ENCODE results near the gene DIPK1B. TPM values are rescaled to one million over a fixed set of nuclear protein-coding genes. Genes with fewer than 3 reads are reported as not detected.

DIPK1B gene
- 0.15 TPM for total RNA-seq (2013)
- polyA plus RNA-seq (under 1 TPM in 1 of 3 donors, not detected in 2; 0.10 TPM), polyA minus RNA-seq (0.14 and 0.56 TPM in 2 replicates), total RNA-seq (0 to 4.3 (median 0.03) reads per million in 11 experiments)

GRCh38 chr9:136711751-136712689 is at the start of gene DIPK1B:
Gene DIPK1B, plus strand, starts transcription at chr9:136712572. Its CDS starts 94 bp downstream, at chr9:136712666.
- H3K36me3 Mint-ChIP-seq: peaks cover 0 to 4% of the 10 kb centered on the region in 2 donors
- under 1% methylated on average over 107 of the region's 119 CpGs for WGBS (ENCODE audit: insufficient coverage)
- Histone ChIP-seq H3K9me3 (replicated peaks in 1 of 2; ENCODE audit: control insufficient read depth in 1 of 2, insufficient read depth in 1 of 2, low read length in 2 of 2) (peaks cover 0 to 3% of the 10 kb centered on the region in 2 donors), H3K36me3 (replicated peaks in 1 of 2; ENCODE audit: control insufficient read depth in 1 of 2, insufficient read depth in 2 of 2, low read length in 2 of 2) (no peaks in the 10 kb centered on the region), H3K4me3 (replicated peaks in 1 of 3; ENCODE audit: low read depth in 2 of 3, low read length in 3 of 3) (peak within 1 kb of the TSS in 1 of 3 experiments; percentile 59), H2AFZ (ENCODE audit: insufficient read depth, low read depth, low read length, poor library complexity, severe bottlenecking) (no peak within 1 kb of the TSS), H3K27me3 (ENCODE audit: control insufficient read depth in 2 of 2, insufficient read depth in 2 of 2, low read length in 2 of 2) (peaks cover 12 to 42% of the 10 kb centered on the region in 2 donors), H3K9ac (ENCODE audit: insufficient read depth, low read length, poor library complexity, severe bottlenecking) (no peak within 1 kb of the TSS), H3K79me2 (ENCODE audit: insufficient read depth, low read length) (no peaks in the 10 kb centered on the region), H3K27ac (ENCODE audit: low read depth in 1 of 2, low read length in 2 of 2) (no peak within 1 kb of the TSS), H3K4me2 (replicated peaks; ENCODE audit: extremely low read depth, low read length, poor library complexity, severe bottlenecking) (peak within 1 kb of the TSS; percentile 65), H3K4me1 (ENCODE audit: control insufficient read depth in 1 of 2, insufficient read depth in 2 of 2, low read length in 2 of 2) (peaks cover 17 to 29% of the 10 kb centered on the region in 2 donors), H4K20me1 (ENCODE audit: insufficient read depth, low read length) (no peaks in the 10 kb centered on the region)
- H3K27ac Mint-ChIP-seq: no peak within 1 kb of the TSS
- peaks cover 50 to 75% (median 50%) of the 10 kb centered on the region in 3 donors for H3K27me3 Mint-ChIP-seq (ENCODE audit: low read depth in 3 of 3)
- H3K4me3 Mint-ChIP-seq: peak within 1 kb of the TSS; percentile 39 to 78
- peaks cover 15% of the 10 kb centered on the region for H3K4me1 Mint-ChIP-seq
- H3K9me3 Mint-ChIP-seq: peaks cover 0 to 11% (median 2%) of the 10 kb centered on the region in 7 donors
- DNase-seq: no peak
- intact Hi-C loops (cut with micrococcal nuclease): no loop called here
- no peak for TF ChIP-seq CTCF (IDR thresholded peaks at IDR 0.05)

GRCh38 chr9:136662656-136663581 is 49.5 kb upstream of the DIPK1B start, which contains the start of gene EGFL7:
Gene EGFL7, plus strand, starts transcription at chr9:136662916. Its CDS starts 5,367 bp downstream, at chr9:136668283.
- TF ChIP-seq CTCF (IDR thresholded peaks at IDR 0.05): no peak
- H3K27ac ChIP-seq (ENCODE audit: low read depth in 1 of 2, low read length in 2 of 2): no peak within 1 kb of the TSS
- H3K36me3 Mint-ChIP-seq: peaks cover 0 to 1% of the 10 kb centered on the region in 2 donors
- H3K27me3 Mint-ChIP-seq (ENCODE audit: low read depth in 3 of 3): peaks cover 76 to 93% (median 88%) of the 10 kb centered on the region in 3 donors
- H3K9me3 Mint-ChIP-seq: peaks cover 0 to 13% (median 8%) of the 10 kb centered on the region in 7 donors
- no peaks in the 10 kb centered on the region for H4K20me1 ChIP-seq (ENCODE audit: insufficient read depth, low read length)
- H3K4me3 Mint-ChIP-seq: peak within 1 kb of the TSS in 1 of 2 donors; percentile 62
- no peak within 1 kb of the TSS for H3K27ac Mint-ChIP-seq
- peaks cover 4 to 15% of the 10 kb centered on the region in 2 donors for H3K4me1 ChIP-seq (ENCODE audit: control insufficient read depth in 1 of 2, insufficient read depth in 2 of 2, low read length in 2 of 2)
- no peaks in the 10 kb centered on the region for H3K36me3 ChIP-seq (replicated peaks in 1 of 2; ENCODE audit: control insufficient read depth in 1 of 2, insufficient read depth in 2 of 2, low read length in 2 of 2)
- peaks cover 70 to 90% of the 10 kb centered on the region in 2 donors for H3K27me3 ChIP-seq (ENCODE audit: control insufficient read depth in 2 of 2, insufficient read depth in 2 of 2, low read length in 2 of 2)
- no peak for DNase-seq
- no peak within 1 kb of the TSS for H3K9ac ChIP-seq (ENCODE audit: insufficient read depth, low read length, poor library complexity, severe bottlenecking)
- no peak within 1 kb of the TSS for H3K4me3 ChIP-seq (replicated peaks in 1 of 3; ENCODE audit: low read depth in 2 of 3, low read length in 3 of 3)
- 32% methylated on average over 35 of the region's 38 CpGs for WGBS (ENCODE audit: insufficient coverage)
- intact Hi-C loops (cut with micrococcal nuclease): no loop called here
- H3K79me2 ChIP-seq (ENCODE audit: insufficient read depth, low read length): no peaks in the 10 kb centered on the region
- no peak within 1 kb of the TSS for H3K4me2 ChIP-seq (replicated peaks; ENCODE audit: extremely low read depth, low read length, poor library complexity, severe bottlenecking)
- no peak within 1 kb of the TSS for H2AFZ ChIP-seq (ENCODE audit: insufficient read depth, low read depth, low read length, poor library complexity, severe bottlenecking)
- peaks cover 0 to 7% of the 10 kb centered on the region in 2 donors for H3K9me3 ChIP-seq (replicated peaks in 1 of 2; ENCODE audit: control insufficient read depth in 1 of 2, insufficient read depth in 1 of 2, low read length in 2 of 2)
- H3K4me1 Mint-ChIP-seq: peaks cover 14% of the 10 kb centered on the region

Measured in CD14-positive monocyte (primary cell).